HuH-7 (cell line): ENCODE data around the gene USP30.

Experiments used
- DNase-seq: peaks from one replicate; pipeline ENCODE4 v3.0.0; 2011; ENCODE audit warnings: low spot score

The USP30 gene

GRCh38 chr12:109127533-109128242 is 75.3 kb downstream of the USP30 start:
- no peak for DNase-seq

DNA sequence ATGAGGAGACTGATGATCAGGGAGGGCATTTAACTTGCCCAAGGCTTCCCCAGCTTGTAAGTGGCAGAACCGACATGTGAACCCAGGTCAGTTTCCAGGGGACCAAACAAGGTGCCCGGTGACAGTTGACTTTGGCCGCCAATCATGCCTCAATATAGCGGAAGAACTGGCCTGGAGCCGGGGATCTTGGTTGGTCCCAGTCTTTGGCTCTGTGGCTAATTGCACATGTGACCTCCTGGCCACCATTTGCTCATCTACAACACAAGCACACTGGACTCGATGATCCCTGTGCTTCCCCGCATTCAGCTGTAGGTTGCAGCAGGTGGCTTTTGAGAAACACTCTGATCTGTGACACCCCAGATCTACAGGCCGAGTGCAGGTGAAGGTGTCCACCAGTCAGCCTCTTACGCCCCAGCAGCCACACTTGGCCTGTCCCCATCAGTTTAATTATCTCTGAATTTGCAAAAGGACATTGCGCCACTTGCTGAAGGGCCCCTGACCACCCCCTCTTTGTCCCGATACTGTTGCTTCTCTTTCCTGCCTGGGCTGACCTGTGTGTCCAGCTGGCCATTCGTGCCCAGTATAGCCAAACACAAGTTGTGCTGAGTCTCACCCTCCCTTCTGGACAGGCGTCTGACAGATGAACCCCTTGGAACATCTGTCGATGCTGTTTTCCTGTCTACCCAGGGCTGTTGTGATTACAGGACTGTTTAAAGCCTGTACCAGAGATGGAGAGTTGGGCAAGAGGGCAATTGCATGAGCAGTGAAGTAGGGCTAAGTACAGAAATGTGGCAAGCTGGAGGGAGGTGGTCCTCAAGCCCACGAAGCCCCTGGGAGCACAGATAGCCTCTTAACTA is 78.1 kb downstream of the USP30 start:
- no peak for DNase-seq

- no peak for DNase-seq
Observed at GRCh38 chr12:109131154-109132050, 79.0 kb downstream of the USP30 start.

- DNase-seq: peak; percentile 53
Observed at GRCh38 chr12:109134186-109134917, 82.0 kb downstream of the USP30 start.

DNA sequence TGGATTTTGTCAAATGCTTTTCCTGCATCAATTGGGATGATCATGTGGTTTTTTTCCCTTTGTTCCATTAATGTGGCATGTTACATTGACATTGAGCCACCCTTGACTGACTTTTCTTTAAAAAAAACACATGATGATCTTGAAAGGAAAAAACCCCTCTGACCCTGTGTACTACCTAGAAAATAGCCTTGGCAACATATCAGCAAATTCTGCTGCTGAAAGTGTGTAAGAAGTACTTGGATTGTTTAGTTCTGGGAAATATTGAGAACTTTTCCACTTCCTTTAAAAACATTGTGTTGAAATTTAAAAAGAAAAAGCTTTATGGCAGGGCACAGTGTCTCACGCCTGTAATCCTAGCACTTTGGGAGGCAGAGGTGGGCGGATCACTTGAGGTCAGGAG is 84.7 kb downstream of the USP30 start:
- no peak for DNase-seq
